ENCODE results near the gene KRT82. TPM values are rescaled to one million over a fixed set of nuclear protein-coding genes. Genes with fewer than 3 reads are reported as not detected.

The KRT82 gene
- total and polyA plus RNA-seq, 4 donors = not detected

DNA sequence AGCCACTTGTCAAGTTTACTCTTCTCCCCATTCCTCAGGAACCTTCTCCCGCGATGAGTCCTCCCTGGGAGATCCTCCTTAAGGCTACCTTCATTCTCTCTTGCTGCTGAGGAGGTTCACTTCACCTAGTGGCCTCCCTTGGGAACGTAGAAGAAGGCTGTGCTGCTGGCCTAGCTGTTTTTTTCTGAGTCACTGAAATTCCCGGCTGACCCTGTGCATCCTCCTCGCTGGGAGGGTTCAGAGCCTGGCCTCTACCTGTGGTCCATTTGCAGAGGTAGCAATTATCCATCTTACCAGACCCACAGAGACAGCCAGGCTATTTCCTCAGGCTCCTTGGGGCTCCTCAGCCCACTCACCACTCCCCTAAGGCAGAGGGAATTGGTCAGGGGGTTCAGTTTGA is 4.6 kb downstream of the KRT82 start:
- Histone ChIP-seq H3K27me3 (ENCODE audit: control insufficient read depth, insufficient read depth, low read length) (no peaks in the 10 kb centered on the region), H3K9me3 (ENCODE audit: control insufficient read depth, insufficient read depth, low read length) (no peaks in the 10 kb centered on the region), H3K27ac (ENCODE audit: low read depth, low read length) (no peak overlapping the region), H3K4me1 (ENCODE audit: control insufficient read depth, insufficient read depth, low read length) (peaks cover 6% of the 10 kb centered on the region), H3K4me3 (ENCODE audit: low read depth, low read length) (no peak overlapping the region), H3K36me3 (ENCODE audit: control insufficient read depth, insufficient read depth, low read length) (no peaks in the 10 kb centered on the region)
- WGBS (ENCODE audit: insufficient coverage) = 89% methylated on average over 5 of the region's 5 CpGs
- no peak for DNase-seq (ENCODE audit: low read depth in 4 of 6, low spot score in 6 of 6)

GRCh38 chr12:52400906-52401305 is 5.2 kb downstream of the KRT82 start:
- no peaks in the 10 kb centered on the region for H3K9me3 ChIP-seq (ENCODE audit: control insufficient read depth, insufficient read depth, low read length)
- H3K27ac ChIP-seq (ENCODE audit: low read depth, low read length) = no peak overlapping the region
- DNase-seq (ENCODE audit: low read depth in 4 of 6, low spot score in 6 of 6) = no peak
- no peaks in the 10 kb centered on the region for H3K27me3 ChIP-seq (ENCODE audit: control insufficient read depth, insufficient read depth, low read length)
- 89% methylated on average over 9 of the region's 9 CpGs for WGBS (ENCODE audit: insufficient coverage)
- peaks cover 6% of the 10 kb centered on the region for H3K4me1 ChIP-seq (ENCODE audit: control insufficient read depth, insufficient read depth, low read length)
- no peaks in the 10 kb centered on the region for H3K36me3 ChIP-seq (ENCODE audit: control insufficient read depth, insufficient read depth, low read length)
- no peak overlapping the region for H3K4me3 ChIP-seq (ENCODE audit: low read depth, low read length)

GRCh38 chr12:52399756-52400155 is 6.4 kb downstream of the KRT82 start:
- no peak overlapping the region for H3K27ac ChIP-seq (ENCODE audit: low read depth, low read length)
- H3K4me3 ChIP-seq (ENCODE audit: low read depth, low read length) = no peak overlapping the region
- H3K4me1 ChIP-seq (ENCODE audit: control insufficient read depth, insufficient read depth, low read length) = peaks cover 6% of the 10 kb centered on the region
- H3K27me3 ChIP-seq (ENCODE audit: control insufficient read depth, insufficient read depth, low read length) = no peaks in the 10 kb centered on the region
- no peaks in the 10 kb centered on the region for H3K36me3 ChIP-seq (ENCODE audit: control insufficient read depth, insufficient read depth, low read length)
- no peaks in the 10 kb centered on the region for H3K9me3 ChIP-seq (ENCODE audit: control insufficient read depth, insufficient read depth, low read length)
- DNase-seq (ENCODE audit: low read depth in 4 of 6, low spot score in 6 of 6) = no peak
- WGBS (ENCODE audit: insufficient coverage) = 92% methylated on average over 14 of the region's 16 CpGs

GRCh38 chr12:52398176-52398575 is 8.0 kb downstream of the KRT82 start:
- Histone ChIP-seq H3K36me3 (ENCODE audit: control insufficient read depth, insufficient read depth, low read length) (no peaks in the 10 kb centered on the region), H3K27ac (ENCODE audit: low read depth, low read length) (no peak overlapping the region), H3K4me1 (ENCODE audit: control insufficient read depth, insufficient read depth, low read length) (peaks cover 3% of the 10 kb centered on the region), H3K27me3 (ENCODE audit: control insufficient read depth, insufficient read depth, low read length) (no peaks in the 10 kb centered on the region), H3K4me3 (ENCODE audit: low read depth, low read length) (no peak overlapping the region), H3K9me3 (ENCODE audit: control insufficient read depth, insufficient read depth, low read length) (no peaks in the 10 kb centered on the region)
- 82% methylated on average over 1 of the region's 1 CpG for WGBS (ENCODE audit: insufficient coverage)
- no peak for DNase-seq (ENCODE audit: low read depth in 4 of 6, low spot score in 6 of 6)

DNA sequence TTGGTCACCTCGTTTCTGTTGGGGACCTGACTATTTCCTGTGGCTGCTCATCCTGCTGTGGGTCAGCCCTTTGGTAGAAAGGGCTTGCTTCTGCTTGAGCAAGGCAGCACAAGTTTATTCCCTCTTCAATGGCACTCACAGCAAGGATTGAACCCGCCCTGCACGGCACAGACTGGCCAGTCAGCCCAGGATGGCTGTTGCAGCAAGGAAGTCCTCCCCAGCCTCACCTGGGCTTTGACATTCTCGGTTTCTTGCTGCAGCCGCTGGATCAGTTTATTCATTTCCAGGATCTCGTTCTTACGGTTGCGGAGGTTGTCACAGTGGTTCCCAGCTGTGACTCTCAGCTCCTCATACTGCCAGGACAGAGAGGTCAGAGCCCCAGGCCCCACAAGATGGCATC is 9.5 kb downstream of the KRT82 start:
- 88% methylated on average over 8 of the region's 8 CpGs for WGBS (ENCODE audit: insufficient coverage)
- Histone ChIP-seq H3K27me3 (ENCODE audit: control insufficient read depth, insufficient read depth, low read length) (no peaks in the 10 kb centered on the region), H3K36me3 (ENCODE audit: control insufficient read depth, insufficient read depth, low read length) (no peaks in the 10 kb centered on the region), H3K27ac (ENCODE audit: low read depth, low read length) (no peak overlapping the region), H3K9me3 (ENCODE audit: control insufficient read depth, insufficient read depth, low read length) (no peaks in the 10 kb centered on the region), H3K4me3 (ENCODE audit: low read depth, low read length) (no peak overlapping the region), H3K4me1 (ENCODE audit: control insufficient read depth, insufficient read depth, low read length) (peaks cover 6% of the 10 kb centered on the region)
- no peak for DNase-seq (ENCODE audit: low read depth in 4 of 6, low spot score in 6 of 6)

DNA sequence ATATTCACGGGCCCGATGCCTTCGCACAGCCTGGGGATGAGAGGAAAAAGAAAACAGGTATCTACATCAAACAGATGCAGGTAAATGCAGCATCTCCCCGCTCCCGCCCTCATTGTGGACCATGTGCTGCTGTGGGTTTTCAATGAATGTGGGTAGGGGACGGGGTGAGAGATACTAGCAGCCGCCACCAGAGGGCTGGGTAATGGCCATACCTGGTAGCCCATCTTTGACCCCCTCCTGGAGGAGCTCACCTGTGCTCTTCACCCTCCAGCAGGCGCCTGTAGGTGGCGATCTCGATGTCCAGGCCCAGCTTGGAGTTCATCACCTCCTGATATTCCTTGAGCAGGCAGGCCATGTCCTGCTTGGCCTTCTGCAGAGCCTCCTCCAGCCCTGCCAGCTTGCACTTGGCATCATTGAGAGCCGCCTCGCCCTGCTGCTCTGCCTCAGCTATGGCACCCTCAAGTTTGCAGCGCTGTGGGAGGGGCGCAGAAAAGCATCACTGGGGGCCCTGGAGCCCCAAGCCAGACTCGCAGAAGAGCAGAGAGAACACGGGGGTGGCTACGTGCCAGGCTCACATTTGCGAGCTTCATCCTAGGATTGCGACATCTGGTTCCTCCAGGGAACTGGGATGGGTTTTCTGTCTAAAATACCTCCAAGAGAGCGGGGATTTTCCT is 10.2 kb downstream of the KRT82 start:
- H3K27ac ChIP-seq (ENCODE audit: low read depth, low read length) = no peak overlapping the region
- H3K27me3 ChIP-seq (ENCODE audit: control insufficient read depth, insufficient read depth, low read length) = no peaks in the 10 kb centered on the region
- peaks cover 14% of the 10 kb centered on the region for H3K4me1 ChIP-seq (ENCODE audit: control insufficient read depth, insufficient read depth, low read length)
- no peaks in the 10 kb centered on the region for H3K36me3 ChIP-seq (ENCODE audit: control insufficient read depth, insufficient read depth, low read length)
- H3K9me3 ChIP-seq (ENCODE audit: control insufficient read depth, insufficient read depth, low read length) = no peaks in the 10 kb centered on the region
- DNase-seq (ENCODE audit: low read depth in 4 of 6, low spot score in 6 of 6) = peak in 1 of 6 donors; percentile 41
- H3K4me3 ChIP-seq (ENCODE audit: low read depth, low read length) = no peak overlapping the region
- WGBS (ENCODE audit: insufficient coverage) = 71% methylated on average over 17 of the region's 20 CpGs

- Histone ChIP-seq H3K4me1 (ENCODE audit: control insufficient read depth, insufficient read depth, low read length) (peaks cover 16% of the 10 kb centered on the region), H3K9me3 (ENCODE audit: control insufficient read depth, insufficient read depth, low read length) (no peaks in the 10 kb centered on the region), H3K36me3 (ENCODE audit: control insufficient read depth, insufficient read depth, low read length) (no peaks in the 10 kb centered on the region), H3K27me3 (ENCODE audit: control insufficient read depth, insufficient read depth, low read length) (no peaks in the 10 kb centered on the region), H3K27ac (ENCODE audit: low read depth, low read length) (no peak overlapping the region), H3K4me3 (ENCODE audit: low read depth, low read length) (no peak overlapping the region)
- whole genome bisulfite sequencing (ENCODE audit: insufficient coverage) = 86% methylated on average over 13 of the region's 13 CpGs
- no peak for DNase-seq (ENCODE audit: low read depth in 4 of 6, low spot score in 6 of 6)
Measured at GRCh38 chr12:52394836-52395405, 11.2 kb downstream of the KRT82 start.

GRCh38 chr12:52392465-52393007 is 13.6 kb downstream of the KRT82 start:
- H3K4me3 ChIP-seq (ENCODE audit: low read depth, low read length) = no peak overlapping the region
- WGBS (ENCODE audit: insufficient coverage) = 83% methylated on average over 1 of the region's 7 CpGs
- H3K4me1 ChIP-seq (ENCODE audit: control insufficient read depth, insufficient read depth, low read length) = peaks cover 22% of the 10 kb centered on the region
- DNase-seq (ENCODE audit: low read depth in 4 of 6, low spot score in 6 of 6) = no peak
- H3K9me3 ChIP-seq (ENCODE audit: control insufficient read depth, insufficient read depth, low read length) = no peaks in the 10 kb centered on the region
- H3K36me3 ChIP-seq (ENCODE audit: control insufficient read depth, insufficient read depth, low read length) = no peaks in the 10 kb centered on the region
- H3K27ac ChIP-seq (ENCODE audit: low read depth, low read length) = no peak overlapping the region
- H3K27me3 ChIP-seq (ENCODE audit: control insufficient read depth, insufficient read depth, low read length) = no peaks in the 10 kb centered on the region

- WGBS (ENCODE audit: insufficient coverage) = 13% methylated on average over 4 of the region's 4 CpGs
- Histone ChIP-seq H3K36me3 (ENCODE audit: control insufficient read depth, insufficient read depth, low read length) (no peaks in the 10 kb centered on the region), H3K27ac (ENCODE audit: low read depth, low read length) (no peak overlapping the region), H3K27me3 (ENCODE audit: control insufficient read depth, insufficient read depth, low read length) (no peaks in the 10 kb centered on the region), H3K9me3 (ENCODE audit: control insufficient read depth, insufficient read depth, low read length) (no peaks in the 10 kb centered on the region), H3K4me3 (ENCODE audit: low read depth, low read length) (no peak overlapping the region), H3K4me1 (ENCODE audit: control insufficient read depth, insufficient read depth, low read length) (peaks cover 22% of the 10 kb centered on the region)
- DNase-seq (ENCODE audit: low read depth in 4 of 6, low spot score in 6 of 6) = peak in 3 of 6 donors; percentile 60 to 88 (median 85)
Measured at GRCh38 chr12:52391618-52392002, 14.5 kb downstream of the KRT82 start.

Measured in spinal cord (tissue), 10 donors.